Epithelial cell of prostate (primary cell): ENCODE measurements around the gene TCFL5.

ENCODE experiments used
- DNase-seq: peaks from one replicate; pipeline ENCODE4 v3.0.0-alpha.2; 2011; ENCODE audit warnings: low read depth, low spot score
- H3K27ac ChIP-seq: fragments of 450-650 bp; 2 replicates; pipeline ENCODE4 v1.5.1; 2017; ENCODE audit warnings: mild to moderate bottlenecking

The TCFL5 gene

GRCh38 chr20:62825986-62826645 is 35.5 kb downstream of the TCFL5 start:
- DNase-seq = no peak
- H3K27ac ChIP-seq = no peak overlapping the region

GRCh38 chr20:62825333-62825985 is 36.2 kb downstream of the TCFL5 start:
- no peak for DNase-seq
- no peak overlapping the region for H3K27ac ChIP-seq

GRCh38 chr20:62824476-62825332 is 36.9 kb downstream of the TCFL5 start:
- no peak for DNase-seq

GRCh38 chr20:62823688-62824475 is 37.7 kb downstream of the TCFL5 start:
- no peak overlapping the region for H3K27ac ChIP-seq
- DNase-seq = no peak

More at GRCh38 chr20:62824476-62825332, 36.9 kb downstream of the TCFL5 start:
- H3K27ac ChIP-seq = no peak overlapping the region

- DNase-seq = no peak
- no peak overlapping the region for H3K27ac ChIP-seq
These were observed 38.6 kb downstream of the TCFL5 start for GRCh38 chr20:62822788-62823651.

- DNase-seq = no peak
- no peak overlapping the region for H3K27ac ChIP-seq
These were observed 39.3 kb downstream of the TCFL5 start for GRCh38 chr20:62822239-62822787.

GRCh38 chr20:62821726-62822210 is 39.9 kb downstream of the TCFL5 start:
- DNase-seq = no peak
- H3K27ac ChIP-seq = no peak overlapping the region

GRCh38 chr20:62820962-62821725 is 40.5 kb downstream of the TCFL5 start:
- H3K27ac ChIP-seq = no peak overlapping the region
- DNase-seq = no peak

- H3K27ac ChIP-seq = no peak overlapping the region
- DNase-seq = no peak
These were observed 41.2 kb downstream of the TCFL5 start for GRCh38 chr20:62820208-62820961.

GRCh38 chr20:62819494-62820174 is 42.0 kb downstream of the TCFL5 start:
- no peak overlapping the region for H3K27ac ChIP-seq
- DNase-seq = no peak

- no peak overlapping the region for H3K27ac ChIP-seq
- DNase-seq = no peak
These were observed 42.8 kb downstream of the TCFL5 start for GRCh38 chr20:62818592-62819493.

- no peak for DNase-seq
- H3K27ac ChIP-seq = no peak overlapping the region
These were observed 43.5 kb downstream of the TCFL5 start for GRCh38 chr20:62817975-62818591.

- no peak for DNase-seq
- no peak within 1 kb of the TSS for H3K27ac ChIP-seq
These were observed 44.4 kb downstream of the TCFL5 start, which contains the start of gene COL9A3 for GRCh38 chr20:62816884-62817873. Gene COL9A3, plus strand, starts transcription at chr20:62817050. Its CDS starts 15 bp downstream, at chr20:62817065.
